Stimulated activated CD4-positive, alpha-beta T cell treated with anti-CD3 and anti-CD28 coated beads, Interleukin-4, amount 100 ng/mL, for 24 hours (primary cell): Measurements from ENCODE around the gene PDE11A.

ENCODE experiments used
- DNase-seq: peaks from one replicate; pipeline ENCODE4 v3.0.0-alpha.2; 2020

The PDE11A gene

DNA sequence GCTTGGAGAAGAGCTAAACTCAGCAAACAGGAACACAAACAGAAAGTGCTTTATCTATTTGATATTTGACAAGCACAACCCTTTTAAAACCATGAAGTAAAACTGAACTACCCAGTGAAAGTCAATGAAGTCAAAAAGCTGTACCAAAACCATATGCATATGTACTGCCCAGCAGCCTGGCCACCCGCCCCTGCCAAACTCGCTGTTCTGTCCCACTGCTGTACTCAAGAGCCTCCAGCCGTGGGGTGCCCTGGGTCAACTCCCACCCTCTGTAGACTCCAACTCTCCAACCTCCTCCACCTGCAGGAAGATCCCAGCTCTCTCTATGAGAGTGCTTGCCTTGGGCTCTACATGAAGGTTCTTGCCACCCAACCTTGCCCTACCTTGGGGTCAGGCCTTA is 411.8 kb downstream of the PDE11A start:
- DNase-seq = no peak

DNA sequence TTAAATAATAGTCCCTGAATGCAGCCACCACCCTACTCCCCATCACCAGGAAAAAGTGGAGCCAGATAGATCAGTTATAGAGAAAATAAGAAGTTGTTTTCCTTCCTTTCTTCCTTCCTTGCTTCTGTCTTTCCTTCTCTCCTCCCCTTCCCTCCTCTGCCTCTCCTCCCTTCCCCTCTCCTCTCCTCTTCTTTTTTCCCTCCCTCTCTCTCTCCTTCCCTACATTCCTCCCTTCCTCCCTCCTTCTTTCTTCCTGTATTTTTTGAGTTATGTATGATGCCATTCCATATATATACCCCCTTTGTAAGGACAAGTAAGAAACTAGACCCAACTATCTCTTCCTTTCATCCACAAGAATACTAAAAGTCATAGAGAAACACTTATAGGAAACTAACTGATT is 414.3 kb downstream of the PDE11A start:
- DNase-seq = no peak

DNA sequence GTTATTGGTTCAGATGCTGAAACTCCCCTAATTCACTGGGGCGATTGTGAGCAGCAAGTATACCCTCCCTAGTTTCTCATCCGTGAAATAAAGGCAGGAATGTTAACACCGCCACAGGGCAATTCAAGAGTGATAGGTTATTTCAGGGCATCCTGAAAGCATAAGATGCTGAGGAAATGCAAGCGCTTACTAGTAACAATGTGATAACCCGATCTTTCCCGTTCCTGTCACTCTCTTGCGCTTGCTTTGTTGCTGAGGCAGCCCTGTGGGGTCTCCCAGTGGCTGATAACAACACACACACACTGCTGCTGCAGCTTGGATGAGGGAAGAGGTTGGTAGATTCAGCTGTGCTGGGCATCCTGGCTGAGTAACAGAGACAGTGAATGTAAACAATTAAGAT is 420.7 kb downstream of the PDE11A start:
- no peak for DNase-seq

DNA sequence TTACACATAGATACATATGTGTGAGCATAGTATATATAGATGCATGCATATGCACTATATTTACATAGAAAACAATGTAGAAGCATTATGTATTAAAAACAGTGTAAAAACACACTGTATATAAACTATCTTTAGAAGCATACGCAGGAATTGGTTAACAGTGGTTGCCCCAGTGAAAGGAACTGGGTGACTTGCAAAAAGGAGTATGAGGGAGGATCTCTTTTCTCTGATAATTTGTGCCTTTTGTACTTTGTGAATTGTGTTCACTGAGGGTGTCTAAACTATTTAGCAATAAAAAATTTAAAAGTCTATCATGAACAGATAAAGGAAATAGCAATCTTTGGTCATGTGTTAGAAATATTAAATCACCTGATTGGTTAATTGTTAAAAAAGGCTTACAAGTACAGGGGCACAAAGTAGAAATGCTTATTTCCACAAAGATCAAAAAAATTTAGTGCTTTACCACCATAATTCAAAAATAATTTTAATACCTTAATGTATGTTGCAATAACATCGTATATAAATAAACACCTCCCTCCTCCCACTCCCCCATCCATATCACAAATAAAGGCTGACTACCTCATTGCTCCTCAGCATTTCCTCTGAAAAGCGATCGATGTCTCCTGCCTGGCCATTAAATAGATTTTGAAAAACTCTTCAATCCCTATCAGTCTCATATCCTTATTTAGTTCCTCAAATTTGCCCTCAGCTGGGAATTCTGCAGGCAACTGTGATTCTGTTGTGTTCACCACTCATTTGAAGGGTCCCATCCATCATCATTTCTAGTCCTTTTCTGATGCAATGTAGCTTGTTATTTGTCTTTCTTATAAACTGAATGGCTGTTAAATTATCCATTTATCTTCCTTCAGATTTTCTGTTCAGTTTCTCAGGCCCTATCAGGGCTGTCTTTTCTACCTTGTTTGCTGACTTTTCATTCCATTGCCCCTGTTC is 422.7 kb downstream of the PDE11A start:
- DNase-seq = no peak

DNA sequence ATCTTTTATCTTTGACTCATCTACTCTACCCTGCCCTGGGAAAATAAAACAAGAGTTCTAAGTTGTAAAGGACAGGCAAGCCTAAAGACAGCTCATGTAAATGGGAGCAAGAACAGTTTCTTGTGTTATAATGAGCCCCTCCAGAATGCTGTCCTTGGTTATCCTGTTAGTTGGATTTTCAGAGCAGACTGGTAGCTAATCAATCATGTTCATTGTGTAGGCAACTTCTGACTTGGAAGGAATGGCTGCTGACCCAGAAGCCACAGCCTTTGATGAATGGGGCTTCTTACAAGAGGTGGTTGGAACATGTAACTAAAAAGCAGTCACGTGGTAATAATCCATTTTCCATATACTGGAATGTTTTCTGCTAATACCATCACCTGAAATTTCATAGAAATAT is 425.8 kb downstream of the PDE11A start:
- no peak for DNase-seq

DNA sequence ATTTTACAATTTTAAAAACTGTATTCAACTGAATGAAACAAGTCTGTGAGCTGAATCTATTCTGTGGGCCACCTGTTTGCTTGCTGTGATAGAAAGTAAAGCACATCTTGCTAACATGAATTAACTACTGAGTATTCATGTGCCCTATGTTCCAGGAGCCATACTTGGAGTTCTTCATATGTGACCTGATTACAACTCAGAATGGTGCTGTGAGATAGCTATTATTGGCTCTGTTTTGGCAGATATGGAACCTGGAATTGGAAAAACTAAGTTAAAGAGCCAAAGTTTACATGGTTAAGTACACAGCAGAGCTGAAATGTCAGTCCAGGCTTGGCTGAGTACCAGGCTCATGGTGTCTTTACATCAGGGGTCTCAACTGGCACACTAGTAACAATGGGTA is 426.3 kb downstream of the PDE11A start:
- no peak for DNase-seq

DNA sequence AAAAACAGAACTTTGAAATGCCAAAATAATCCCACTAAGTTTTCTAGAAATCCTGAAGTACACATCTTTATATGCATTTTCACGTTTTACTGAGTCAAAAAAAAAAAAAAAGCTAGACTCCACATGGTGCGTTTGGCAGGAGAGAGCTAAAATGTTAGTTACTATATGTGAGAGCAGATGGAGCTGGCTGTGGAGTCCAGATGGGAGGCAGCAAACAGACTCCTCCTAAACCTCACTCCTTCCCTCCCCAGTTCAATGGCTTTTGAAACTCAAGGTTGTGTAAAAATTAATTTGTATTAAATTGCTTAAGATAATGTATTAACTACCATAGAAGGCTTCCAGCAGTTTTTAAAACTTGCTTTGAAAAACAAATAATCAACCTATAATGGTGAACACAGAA is 431.2 kb downstream of the PDE11A start:
- DNase-seq = no peak

DNA sequence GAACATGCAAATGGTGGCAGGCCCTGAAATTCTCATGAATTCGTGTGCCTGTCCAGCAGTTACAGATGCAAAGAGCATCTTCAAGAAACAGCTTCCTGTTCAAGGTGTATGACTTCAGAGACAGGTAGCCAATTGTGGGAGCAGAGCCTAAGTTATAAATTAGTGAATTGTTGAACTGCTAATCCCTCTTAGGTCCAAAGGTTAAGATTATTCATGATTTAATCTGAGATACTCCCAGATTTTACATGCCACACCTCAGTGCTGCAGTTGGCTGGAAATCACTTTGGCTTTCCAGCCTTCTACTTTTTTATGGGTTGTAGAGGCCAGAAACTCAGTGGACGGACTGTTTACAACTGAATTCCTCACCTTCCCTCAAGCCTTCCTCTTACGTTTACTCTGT is 432.2 kb downstream of the PDE11A start:
- no peak for DNase-seq

DNA sequence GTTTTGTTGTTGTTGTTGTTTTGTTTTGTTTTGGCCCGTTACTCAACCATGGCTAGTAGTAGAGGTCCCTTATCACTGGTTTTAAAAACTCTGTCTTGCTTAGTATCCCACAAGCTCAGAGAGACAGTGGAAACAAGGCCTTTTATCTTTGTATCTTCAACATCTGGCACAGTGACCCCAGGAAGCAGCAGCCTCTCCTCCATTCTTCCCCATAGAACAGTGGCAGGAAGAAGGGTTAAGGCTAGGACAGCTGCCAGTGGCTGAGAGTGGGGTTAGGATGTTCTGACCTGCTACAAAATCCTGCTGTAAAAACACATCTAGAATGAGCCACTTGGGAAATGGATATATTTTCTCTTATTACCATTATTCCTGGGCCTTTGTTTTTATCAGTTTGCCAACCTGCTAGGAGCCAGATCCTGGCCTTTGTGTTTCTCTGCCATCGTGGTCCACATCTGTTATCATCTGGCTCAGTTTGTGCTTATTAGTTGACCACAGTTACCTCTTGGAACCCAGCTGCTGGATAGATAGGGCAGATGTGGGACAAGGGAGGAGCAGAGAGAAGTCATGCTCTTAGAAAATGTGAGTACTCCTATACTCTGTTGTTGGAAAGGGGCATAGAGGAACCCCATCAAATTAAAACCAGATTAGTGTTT is 433.2 kb downstream of the PDE11A start:
- DNase-seq = no peak

DNA sequence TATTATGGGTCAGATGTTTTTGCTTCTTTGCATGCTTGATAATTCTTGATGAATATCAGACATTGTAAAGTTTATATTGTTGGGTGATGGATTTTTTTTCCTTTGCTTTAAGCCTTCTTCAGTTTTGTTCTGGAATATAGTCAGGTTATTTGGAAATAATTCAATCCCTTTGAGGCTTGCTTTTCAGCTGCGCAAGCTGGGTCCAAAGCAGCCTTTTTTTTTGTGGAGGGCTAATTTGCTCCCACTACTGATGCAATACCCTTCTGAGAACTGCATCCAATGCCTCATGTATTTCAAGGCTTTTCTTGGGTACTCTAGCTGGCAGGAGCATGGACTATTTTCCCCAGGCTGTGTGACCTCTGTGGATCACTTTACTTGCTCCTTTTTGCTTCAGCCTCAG is 434.1 kb downstream of the PDE11A start:
- DNase-seq = no peak

DNA sequence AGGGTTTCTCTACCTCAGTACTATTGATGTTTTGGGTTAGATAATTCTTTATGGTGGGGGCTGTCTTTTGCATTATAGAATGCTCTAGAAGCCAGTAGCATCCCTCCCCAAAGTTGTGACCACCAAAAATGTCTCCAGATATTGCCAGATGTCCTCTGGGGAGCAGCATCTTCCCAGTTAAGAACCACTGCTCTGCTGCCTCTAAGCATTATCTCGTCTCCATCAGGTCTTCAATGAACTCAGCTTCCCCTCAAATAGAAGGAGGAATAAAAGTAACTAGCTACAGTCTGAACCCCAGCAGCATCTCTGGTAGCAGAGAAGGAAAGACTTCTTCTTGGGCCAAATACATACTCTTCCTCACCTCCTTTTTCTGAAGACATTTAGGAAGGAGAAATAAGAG is 435.9 kb downstream of the PDE11A start:
- DNase-seq = no peak

DNA sequence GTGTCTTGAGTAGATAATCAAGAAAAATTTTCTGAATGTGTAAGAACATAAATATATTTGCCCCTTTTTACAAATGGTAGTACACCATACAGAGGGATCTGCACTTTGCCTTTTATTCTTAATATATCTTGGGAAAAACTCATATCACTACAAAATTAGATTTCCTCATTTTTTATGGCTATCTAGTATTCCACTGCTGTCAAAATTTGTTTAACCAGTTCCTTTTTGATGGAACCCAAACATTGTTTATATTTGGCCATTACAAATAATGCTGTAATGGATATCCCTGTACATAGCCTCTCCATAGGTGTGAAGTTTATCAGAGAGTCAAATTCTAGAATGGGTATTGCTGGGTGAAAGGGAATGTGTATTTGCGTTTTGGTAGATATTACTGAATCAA is 436.9 kb downstream of the PDE11A start:
- no peak for DNase-seq

DNA sequence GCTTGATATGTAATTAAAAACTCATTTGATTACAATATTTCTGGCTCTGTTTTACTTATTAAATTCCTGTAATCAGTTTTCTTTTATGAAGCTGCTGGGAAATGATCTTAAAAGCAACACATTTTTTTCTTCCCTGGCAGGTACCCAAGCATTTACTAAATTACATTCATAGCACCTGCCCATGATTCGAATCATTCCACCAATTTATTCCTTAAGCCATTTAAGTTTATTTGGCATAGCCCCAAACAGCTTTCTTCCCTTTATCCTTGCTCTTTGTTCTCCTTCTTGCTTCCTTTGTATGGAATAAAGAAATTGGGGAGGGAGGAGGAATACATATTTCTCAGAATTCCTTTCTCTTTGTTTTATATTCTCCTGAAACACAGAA is 438.7 kb downstream of the PDE11A start:
- DNase-seq = no peak

DNA sequence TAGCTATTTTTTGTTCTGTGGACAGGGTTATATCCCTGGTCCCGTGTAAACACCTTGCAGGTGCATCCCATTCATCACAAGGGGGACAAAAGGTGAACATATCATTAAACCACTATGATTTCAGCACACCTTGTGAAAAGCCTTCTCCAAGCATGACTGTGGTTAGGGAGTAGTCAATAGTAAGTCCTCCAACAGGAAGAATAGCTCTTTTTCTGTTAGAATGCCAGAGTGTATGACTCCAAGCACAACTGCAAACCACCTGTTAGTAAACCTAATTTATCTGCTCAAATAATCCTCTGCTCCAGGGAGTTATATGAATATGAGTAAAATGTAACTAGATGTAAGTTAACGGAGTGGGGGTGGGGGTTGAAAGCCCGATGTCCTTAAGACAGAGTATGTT is 439.5 kb downstream of the PDE11A start:
- DNase-seq = no peak

DNA sequence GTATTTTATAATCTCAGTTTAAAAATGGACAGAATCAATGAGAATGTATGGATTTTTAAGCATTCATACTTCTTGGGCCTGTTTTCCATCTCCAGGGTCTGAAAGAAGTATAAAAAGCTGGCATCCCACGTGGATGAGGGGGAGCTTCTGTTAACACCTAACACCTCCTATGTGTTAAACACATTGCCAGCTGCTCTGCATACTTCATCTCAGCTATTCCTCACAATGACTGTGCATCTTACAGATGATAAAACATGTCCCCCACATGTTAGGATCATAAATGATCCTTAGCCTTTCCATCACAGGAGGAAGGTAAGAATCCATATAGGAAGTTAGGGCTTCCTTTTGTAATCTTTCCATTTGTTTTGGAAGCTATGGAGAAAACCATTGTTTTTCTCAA is 440.9 kb downstream of the PDE11A start:
- DNase-seq = no peak

DNA sequence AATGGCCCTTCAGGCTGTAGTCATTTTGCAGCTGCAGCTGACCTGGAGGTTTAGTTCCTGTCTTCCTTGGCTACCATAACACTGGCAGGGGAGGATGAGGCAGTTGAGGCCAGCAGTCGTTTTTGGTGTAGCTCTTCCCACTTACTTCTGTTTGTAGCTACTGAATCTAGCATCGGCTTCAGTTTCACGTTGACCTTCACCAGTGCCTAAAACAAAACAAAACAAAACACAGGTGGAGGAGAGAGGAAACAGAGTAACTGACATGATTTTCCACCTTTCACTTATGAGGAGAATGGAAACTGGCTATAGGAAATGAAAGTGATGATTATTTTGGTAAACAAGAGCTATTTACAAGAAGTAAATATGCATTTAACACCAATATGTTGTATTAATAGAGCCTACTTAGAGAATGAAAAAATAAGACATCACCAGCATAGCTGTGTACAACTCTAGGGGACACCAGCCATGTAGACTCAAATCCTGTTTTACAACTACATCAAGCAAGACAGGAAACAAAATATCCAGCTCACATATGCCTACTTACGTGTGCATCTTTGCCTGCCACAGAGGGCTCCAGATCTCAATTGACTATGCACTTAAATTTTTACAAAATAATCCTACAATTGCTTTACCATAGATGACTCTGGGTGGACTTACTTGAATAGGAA is 443.1 kb downstream of the PDE11A start:
- no peak for DNase-seq

DNA sequence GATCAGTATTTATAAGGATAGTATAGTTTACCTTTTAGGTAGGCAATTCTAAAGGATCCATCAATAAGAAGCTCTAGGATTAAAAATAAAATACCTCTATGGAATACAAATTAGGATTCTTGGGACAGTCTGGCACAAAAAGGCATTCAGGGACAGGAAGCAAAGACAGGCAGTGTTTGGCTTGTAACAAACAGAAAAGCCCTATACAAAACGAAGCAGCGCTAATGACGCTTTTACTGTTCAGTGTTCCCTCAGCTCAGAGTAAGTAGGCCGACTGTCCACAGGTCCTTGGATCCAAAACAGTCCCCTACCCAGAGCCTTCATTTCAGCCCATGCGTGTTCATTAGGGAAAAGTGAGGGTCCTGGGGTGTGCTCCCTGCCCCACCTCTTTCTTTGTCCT is 443.7 kb downstream of the PDE11A start:
- DNase-seq = no peak

DNA sequence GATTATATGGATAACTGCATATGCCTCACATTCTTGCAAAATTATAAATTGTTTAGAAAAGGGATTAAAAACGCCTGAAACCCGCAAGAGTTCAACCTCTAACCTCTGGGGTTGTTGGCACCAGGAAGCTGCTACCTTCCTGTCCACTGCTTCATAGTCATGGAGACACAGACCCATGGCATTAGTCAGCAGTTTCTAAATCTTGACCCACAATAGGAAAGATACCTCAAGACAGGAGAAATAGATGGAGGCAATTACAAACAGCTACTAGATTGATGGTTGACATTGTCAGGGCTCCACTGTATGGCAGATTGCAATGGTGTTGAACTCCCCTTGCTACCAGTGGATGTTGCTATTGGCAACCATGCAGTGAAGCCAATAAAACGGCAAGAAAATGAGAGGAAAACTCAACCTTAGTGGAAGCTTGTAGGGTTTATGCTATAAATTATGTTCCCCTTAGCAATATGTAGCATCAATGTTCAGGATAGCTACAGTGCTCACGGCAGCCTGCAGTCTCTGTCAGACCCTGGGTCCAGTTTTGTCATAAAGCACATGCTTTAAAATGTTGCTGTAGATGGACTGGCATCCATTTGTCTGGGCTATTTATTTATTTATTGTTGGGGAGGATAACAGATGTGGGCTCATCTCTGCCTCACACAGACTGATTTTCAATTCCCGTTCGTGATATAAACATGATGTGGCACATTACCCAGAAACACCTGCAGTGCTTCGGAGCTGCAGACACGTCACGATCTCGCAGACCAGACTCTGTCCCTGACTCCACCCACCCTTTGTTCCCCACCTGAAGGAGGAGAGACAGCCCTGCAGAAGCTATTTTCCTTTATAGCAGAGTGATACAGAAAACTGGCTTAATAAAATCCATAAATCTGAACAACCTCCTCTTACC is 446.6 kb downstream of the PDE11A start:
- no peak for DNase-seq

DNA sequence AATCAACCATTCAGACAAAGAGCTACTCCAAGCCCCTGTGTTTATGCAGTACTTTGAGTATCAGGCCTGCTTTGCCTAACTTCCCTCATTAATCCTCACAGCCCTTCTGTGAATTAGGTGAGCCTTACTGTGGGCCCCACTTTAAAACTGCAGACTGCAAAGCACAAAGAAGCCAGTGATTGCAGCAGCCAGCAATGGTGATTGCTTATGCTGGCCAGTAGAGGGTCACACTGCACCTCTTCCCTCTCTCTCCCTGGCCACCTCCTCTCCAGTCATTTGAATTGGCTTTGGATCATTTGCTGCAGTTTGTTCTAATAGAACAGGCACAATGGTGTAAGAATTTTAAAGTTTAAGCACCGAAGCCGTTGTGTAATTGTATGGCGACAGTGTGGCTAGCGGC is 450.1 kb downstream of the PDE11A start:
- no peak for DNase-seq

DNA sequence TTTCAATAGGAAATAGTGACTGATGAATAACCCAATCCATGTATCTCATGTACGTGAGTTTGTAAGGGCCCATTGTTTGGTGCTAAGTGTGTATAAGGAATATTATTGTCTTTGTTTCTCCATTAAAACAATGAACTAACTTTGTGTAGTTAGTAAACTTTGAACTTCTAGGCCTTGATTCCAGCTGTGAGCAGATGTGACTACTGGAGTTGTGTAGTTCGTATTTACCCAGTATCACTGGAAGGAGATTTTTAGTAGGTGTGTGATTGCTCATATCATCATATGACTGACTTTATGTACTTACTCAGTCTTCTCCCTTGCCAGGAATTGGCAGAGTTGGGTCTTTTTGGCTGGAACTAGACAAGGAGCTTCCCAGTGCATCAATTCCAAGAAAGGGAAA is 452.6 kb downstream of the PDE11A start:
- DNase-seq = no peak

DNA sequence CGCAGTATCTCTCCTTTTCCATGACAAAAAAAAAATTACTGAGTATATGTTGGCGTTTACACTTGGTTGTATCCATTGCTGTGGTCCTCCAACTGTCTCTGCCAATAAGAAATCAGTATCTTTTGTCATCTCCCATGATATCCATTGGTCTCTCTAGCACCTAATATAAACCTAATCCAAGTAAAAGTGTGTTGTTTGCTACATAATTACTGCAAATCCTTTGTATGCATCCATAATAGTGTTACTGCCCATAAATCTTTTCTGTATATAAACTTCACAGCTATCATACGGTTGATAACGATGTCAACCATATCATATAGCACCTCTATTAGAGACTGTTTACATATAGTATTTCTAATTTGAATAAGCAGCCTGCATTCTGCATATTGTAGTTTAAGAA is 453.1 kb downstream of the PDE11A start:
- DNase-seq = no peak

DNA sequence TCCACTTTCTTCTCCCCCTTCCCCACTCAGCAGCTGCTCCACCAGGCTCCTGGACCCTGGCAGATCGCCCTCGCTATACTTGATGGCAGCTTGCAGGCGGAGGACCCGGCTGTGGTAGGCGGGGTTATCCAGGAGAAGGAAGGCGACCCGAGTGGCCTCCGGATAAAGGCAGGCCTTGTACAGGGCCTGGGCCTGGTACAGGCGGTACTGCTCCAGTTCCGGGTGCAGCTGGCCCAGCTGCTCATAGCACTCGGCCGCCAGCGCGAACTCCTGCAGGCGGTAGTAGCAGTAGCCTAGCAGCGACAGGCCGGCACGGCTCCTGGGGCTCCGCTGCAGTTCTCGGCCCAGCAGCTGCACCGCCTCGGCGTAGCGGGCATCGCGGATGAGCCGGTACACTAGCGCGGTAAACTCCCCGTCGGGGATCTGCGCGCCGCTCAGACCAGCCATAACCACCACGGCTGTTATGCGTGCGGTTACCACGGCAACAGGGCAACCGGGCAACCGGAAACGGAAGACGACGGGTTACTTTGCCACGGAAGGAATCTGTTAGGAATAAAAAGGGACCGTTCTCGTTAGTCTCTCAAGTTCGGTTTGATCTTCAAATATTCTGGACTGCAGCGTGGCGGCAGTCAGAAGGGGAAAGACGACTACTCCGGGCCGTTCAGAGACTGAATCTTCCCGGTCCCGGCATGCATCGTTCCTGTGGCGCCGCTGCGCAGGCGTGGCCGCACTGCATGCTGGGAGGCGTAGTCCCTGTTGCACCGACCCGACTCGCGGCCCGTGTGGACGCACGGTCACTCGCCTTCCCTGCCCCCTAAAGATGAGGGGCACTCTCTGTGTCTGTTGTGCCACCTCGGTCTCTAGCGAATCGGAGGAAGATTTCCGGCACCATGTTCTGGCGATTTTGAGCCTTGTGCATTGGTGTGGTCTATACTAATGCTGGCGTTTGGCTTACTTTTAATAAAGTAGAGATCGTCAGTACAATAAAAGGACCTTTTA is 454.0 kb downstream of the PDE11A start:
- peak; percentile 92 for DNase-seq
